Amniotic stem cell (primary cell): Measurements from ENCODE around the gene MYOM3.

Source experiments
- DNase-seq: peaks from one replicate; lab custom pipeline; 2025; lab: John Stamatoyannopoulos, UW

The MYOM3 gene

GRCh38 chr1:24114753-24115152 lies 2.8 kb upstream of the MYOM3 start:
- no peak for DNase-seq

GRCh38 chr1:24113641-24114033 lies 1.7 kb upstream of the MYOM3 start:
- DNase-seq: no peak

GRCh38 chr1:24111262-24111995 lies 506 bp downstream of the MYOM3 start:
- no peak for DNase-seq

GRCh38 chr1:24110642-24111261 lies 1.2 kb downstream of the MYOM3 start:
- DNase-seq: no peak

- DNase-seq: no peak
These were observed 2.1 kb downstream of the MYOM3 start for GRCh38 chr1:24109686-24110475.

- DNase-seq: no peak
These were observed 2.8 kb downstream of the MYOM3 start for GRCh38 chr1:24109166-24109483.

- no peak for DNase-seq
These were observed 3.4 kb downstream of the MYOM3 start for GRCh38 chr1:24108334-24109165.

GRCh38 chr1:24107462-24108138 lies 4.3 kb downstream of the MYOM3 start:
- DNase-seq: no peak

- DNase-seq: no peak
These were observed 6.4 kb downstream of the MYOM3 start for GRCh38 chr1:24105368-24106160.

GRCh38 chr1:24104854-24105253 lies 7.1 kb downstream of the MYOM3 start:
- DNase-seq: no peak

GRCh38 chr1:24103879-24104278 lies 8.1 kb downstream of the MYOM3 start:
- no peak for DNase-seq

GRCh38 chr1:24103408-24103807 lies 8.5 kb downstream of the MYOM3 start:
- no peak for DNase-seq

- no peak for DNase-seq
These were observed 9.0 kb downstream of the MYOM3 start for GRCh38 chr1:24102961-24103360.

GRCh38 chr1:24101796-24102586 lies 9.9 kb downstream of the MYOM3 start:
- DNase-seq: no peak

- no peak for DNase-seq
These were observed 10.8 kb downstream of the MYOM3 start for GRCh38 chr1:24100945-24101737.

GRCh38 chr1:24098943-24099638 lies 12.8 kb downstream of the MYOM3 start:
- no peak for DNase-seq

GRCh38 chr1:24098102-24098501 lies 13.8 kb downstream of the MYOM3 start:
- no peak for DNase-seq

GRCh38 chr1:24097663-24098062 lies 14.3 kb downstream of the MYOM3 start:
- no peak for DNase-seq

GRCh38 chr1:24096739-24097103 lies 15.2 kb downstream of the MYOM3 start:
- DNase-seq: no peak
